Measurements from ENCODE around the gene POMT2.

POMT2 gene

DNA sequence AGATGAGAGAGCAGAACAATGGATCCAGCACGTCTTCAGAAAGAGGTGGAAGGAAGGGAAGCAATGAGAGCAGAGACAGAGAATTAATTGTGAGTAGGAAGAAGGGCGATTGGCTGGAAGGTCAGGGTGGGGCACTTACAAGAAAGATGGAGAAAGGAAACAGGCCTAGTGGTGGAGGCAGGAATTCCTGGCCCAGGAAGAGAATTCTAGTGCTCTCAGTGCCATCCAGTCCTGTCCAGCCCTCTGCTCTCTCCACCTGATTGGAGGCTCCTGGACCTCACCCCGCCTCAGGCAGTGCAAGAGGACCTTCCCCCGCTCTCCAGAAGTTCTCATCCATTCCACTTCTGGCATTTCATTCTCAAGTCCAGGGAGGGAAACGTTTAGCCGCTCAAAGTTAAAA, 92.6 kb downstream of the POMT2 start:
- no peak for DNase-seq

- no peak for DNase-seq
These were observed 94.7 kb downstream of the POMT2 start for GRCh38 chr14:77225892-77226557.

- DNase-seq = no peak
These were observed 95.4 kb downstream of the POMT2 start for GRCh38 chr14:77225254-77225653.
